NB4 (cell line): Measurements from ENCODE around the gene ADH6.

Source experiments
- MAX ChIP-seq: IDR thresholded peaks from 2 replicates; pipeline ENCODE4 v1.6.1; 2011; ENCODE audit warnings: low read depth, low read length
- MYC ChIP-seq: IDR thresholded peaks from 2 replicates; pipeline ENCODE4 v1.6.1; 2011; ENCODE audit warnings: low read depth, low read length
- POLR2A ChIP-seq: IDR thresholded peaks from 2 replicates; pipeline ENCODE4 v1.6.1; 2011; ENCODE audit warnings: mild to moderate bottlenecking; ENCODE audit not compliant: insufficient read length; ENCODE audit errors: extremely low read depth
- TF ChIP-seq, protein P1 (sequence below): IDR thresholded peaks from one replicate; pipeline ENCODE4 v1.5.1; 2012; ENCODE audit warnings: low read depth, low read length

DNA sequence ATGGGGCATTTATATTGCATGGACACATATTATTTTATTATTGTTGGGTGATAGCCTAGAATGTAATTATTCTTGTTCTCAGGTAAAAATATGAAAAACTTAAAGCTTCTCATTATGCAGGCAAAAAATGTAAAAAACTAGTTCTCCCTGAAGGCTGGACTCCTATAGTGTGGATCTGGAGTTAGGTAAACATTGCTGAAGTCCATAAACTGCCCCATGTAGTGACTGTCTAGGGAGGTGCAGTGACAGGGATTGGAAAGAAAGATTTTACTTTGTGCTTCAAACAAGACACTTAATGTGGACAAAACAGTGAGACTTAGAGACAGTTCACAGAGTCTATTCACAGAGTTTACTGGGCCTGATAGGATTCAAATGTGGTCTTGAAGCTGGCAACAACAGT, 17.0 kb downstream of the ADH6 start:
- TF ChIP-seq, protein P1, sequence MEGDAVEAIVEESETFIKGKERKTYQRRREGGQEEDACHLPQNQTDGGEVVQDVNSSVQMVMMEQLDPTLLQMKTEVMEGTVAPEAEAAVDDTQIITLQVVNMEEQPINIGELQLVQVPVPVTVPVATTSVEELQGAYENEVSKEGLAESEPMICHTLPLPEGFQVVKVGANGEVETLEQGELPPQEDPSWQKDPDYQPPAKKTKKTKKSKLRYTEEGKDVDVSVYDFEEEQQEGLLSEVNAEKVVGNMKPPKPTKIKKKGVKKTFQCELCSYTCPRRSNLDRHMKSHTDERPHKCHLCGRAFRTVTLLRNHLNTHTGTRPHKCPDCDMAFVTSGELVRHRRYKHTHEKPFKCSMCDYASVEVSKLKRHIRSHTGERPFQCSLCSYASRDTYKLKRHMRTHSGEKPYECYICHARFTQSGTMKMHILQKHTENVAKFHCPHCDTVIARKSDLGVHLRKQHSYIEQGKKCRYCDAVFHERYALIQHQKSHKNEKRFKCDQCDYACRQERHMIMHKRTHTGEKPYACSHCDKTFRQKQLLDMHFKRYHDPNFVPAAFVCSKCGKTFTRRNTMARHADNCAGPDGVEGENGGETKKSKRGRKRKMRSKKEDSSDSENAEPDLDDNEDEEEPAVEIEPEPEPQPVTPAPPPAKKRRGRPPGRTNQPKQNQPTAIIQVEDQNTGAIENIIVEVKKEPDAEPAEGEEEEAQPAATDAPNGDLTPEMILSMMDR: no peak
- no peak for TF ChIP-seq POLR2A
- TF ChIP-seq MAX: no peak
- TF ChIP-seq MYC: no peak
